Hepatocyte (in vitro differentiated cells): Measurements from ENCODE around the gene TESK1.
"Not testable (repeated sequence)": the region's sequence is repeated elsewhere in the genome, so short reads cannot be mapped to it uniquely, and the experiment has no call there.

ENCODE experiments used
- CTCF ChIP-seq: fragments of 200-600 bp; sonication (generic); IDR thresholded peaks from 2 replicates; pipeline ENCODE4 v1.5.1; 2016; ENCODE audit warnings: antibody characterized with exemption, mild to moderate bottlenecking; ENCODE audit not compliant: poor library complexity
- EZH2 ChIP-seq: fragments of 200-600 bp; sonication (generic); IDR thresholded peaks from 2 replicates; pipeline ENCODE4 v1.6.1; 2016; ENCODE audit warnings: antibody characterized with exemption, mild to moderate bottlenecking, borderline replicate concordance

GRCh38 chr9:35612066-35612465 is 7.0 kb downstream of the TESK1 start:
- TF ChIP-seq CTCF, EZH2: not testable (repeated sequence)
